Subcutaneous abdominal adipose tissue (tissue), 5 donors: Measurements from ENCODE around the gene LNPEP.

Source experiments
- H3K27ac ChIP-seq: one replicate; pipeline ENCODE4 v1.7.0; 2013; ENCODE audit warnings: low read depth, mild to moderate bottlenecking, inconsistent platforms, low read length, moderate library complexity
- H3K27me3 ChIP-seq, 5 donors: one replicate each; pipeline ENCODE4 v1.7.0; 2013; ENCODE audit warnings: low read length in 5 of 5, inconsistent platforms in 1 of 5; ENCODE audit not compliant: control insufficient read depth in 5 of 5, insufficient read depth in 4 of 5
- H3K36me3 ChIP-seq, 5 donors: one replicate each; pipeline ENCODE4 v1.7.0; 2013; ENCODE audit warnings: low read length in 5 of 5; ENCODE audit not compliant: control insufficient read depth in 5 of 5, insufficient read depth in 5 of 5
- H3K4me1 ChIP-seq, 5 donors: one replicate each; pipeline ENCODE4 v1.7.0; 2013; ENCODE audit warnings: low read length in 5 of 5, mild to moderate bottlenecking in 3 of 5, moderate library complexity in 1 of 5; ENCODE audit not compliant: control insufficient read depth in 5 of 5, insufficient read depth in 5 of 5
- H3K4me3 ChIP-seq, 5 donors: one replicate each; pipeline ENCODE4 v1.7.0; 2013; ENCODE audit warnings: low read length in 5 of 5, low read depth in 1 of 5
- H3K9ac ChIP-seq, 5 donors: one replicate each; pipeline ENCODE4 v1.7.0; 2013; ENCODE audit warnings: low read length in 5 of 5, mild to moderate bottlenecking in 4 of 5, moderate library complexity in 3 of 5
- H3K9me3 ChIP-seq, 5 donors: one replicate each; pipeline ENCODE4 v1.7.0; 2013; ENCODE audit warnings: low read length in 5 of 5; ENCODE audit not compliant: control insufficient read depth in 5 of 5
- donor health status: healthy.
- donor health status: healthy.
- donor health status: healthy.
- donor health status: healthy.
- donor health status: healthy.

Gene LNPEP

DNA sequence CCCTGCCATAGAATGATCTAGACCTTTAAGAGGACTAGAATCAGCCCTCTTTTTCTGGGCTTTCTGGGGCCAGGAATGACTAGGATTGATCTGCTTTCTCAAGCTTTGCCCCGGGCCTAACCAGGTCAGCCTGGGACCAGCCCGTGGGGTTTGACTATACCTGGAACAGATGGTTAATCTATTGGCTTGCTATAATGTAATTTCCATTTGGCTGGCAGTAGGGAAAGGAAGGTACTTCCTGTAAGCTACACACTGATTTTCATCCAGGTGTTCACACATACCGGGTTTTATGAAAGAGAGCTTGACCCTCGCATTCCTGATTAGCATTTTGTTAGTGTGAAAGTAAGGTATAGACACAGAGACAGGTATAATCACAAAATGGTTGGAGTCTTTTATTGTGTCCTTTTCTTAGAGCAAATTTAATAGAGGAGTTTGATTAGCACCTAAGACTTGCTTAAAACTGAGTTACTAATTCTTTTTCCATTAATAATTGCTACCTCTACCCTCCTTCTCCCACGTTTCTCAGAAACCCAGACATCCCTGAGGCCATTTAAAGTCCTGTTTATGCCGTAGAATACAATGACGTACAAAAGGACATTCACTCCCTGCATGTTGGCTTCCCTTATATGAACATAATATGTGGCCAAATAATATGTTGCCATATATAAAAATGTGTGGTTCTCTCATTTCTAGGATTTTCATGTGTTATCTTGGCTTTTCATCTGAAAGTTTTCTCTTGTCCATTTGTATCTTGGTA is 17.3 kb downstream of the LNPEP start:
- Histone ChIP-seq H3K36me3 (no peaks in the 10 kb centered on the region), H3K27me3 (no peaks in the 10 kb centered on the region), H3K9ac (peak overlapping the region in 3 of 5 donors; percentile 2 to 35 (median 26)), H3K4me3 (no peak overlapping the region), H3K4me1 (peaks cover 0 to 32% (median 20%) of the 10 kb centered on the region in 5 donors), H3K27ac (peak overlapping the region; percentile 69), H3K9me3 (no peaks in the 10 kb centered on the region)

DNA sequence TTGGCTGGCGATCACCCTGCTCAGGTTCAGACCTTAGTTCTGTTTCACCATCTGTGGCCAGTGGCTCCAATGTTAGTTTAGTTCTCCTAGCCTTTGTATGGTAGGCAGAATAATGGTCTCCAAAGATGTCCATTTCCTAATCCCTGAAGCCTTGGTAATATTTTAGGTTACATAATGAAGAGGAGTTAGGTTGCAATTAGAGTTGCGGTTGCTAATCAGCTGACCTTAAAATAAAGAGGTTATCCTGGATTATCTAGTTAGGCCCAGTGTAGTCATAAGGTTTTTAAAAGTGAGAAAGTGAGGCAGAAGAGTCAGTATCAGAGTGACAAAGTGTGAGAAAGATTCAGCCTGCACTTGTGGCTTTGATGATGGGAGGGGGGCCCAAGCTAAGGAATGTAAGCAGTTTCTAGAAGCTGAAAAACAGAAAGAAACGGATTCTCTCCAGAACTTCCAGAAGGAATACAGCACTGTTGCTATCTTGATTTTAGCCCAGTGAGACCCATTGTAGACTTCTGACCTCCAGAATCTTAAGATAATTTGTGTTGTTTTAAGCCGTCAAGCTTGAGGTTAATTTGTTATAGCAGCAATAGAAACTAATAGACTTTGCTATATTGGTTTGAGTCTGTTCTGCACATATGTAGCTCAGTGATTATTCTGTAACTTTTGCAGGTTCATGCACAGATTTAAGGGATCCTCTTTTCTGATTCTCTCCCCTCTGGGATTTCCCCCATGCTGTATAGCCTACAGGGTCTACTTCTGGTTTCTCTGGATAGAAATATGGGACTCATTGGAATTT is 21.6 kb downstream of the LNPEP start:
- Histone ChIP-seq H3K9me3 (no peaks in the 10 kb centered on the region), H3K4me1 (peaks cover 0 to 36% (median 25%) of the 10 kb centered on the region in 5 donors), H3K27ac (peak overlapping the region; percentile 45), H3K9ac (no peak overlapping the region), H3K4me3 (no peak overlapping the region), H3K36me3 (no peaks in the 10 kb centered on the region), H3K27me3 (no peaks in the 10 kb centered on the region)

DNA sequence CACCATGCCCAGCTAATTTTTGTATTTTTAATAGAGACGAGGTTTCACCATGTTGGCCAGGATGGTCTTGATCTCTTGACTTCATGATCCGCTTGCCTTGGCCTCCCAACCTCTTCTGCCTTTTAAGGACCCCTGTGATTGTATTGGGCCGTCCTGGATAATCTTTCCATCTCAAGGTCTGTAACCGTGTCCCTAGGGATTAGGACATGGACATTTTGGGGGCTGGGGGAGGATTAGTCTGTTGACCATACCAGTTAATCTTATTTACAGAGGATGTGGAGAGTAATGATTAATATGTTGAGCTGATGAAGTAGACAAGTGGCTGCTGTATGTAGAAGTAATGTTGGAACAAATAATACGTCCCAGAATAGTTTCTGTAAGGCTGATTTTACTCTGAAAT is 23.1 kb downstream of the LNPEP start:
- Histone ChIP-seq H3K9ac (peak overlapping the region in 2 of 5 donors; percentile 62 to 73), H3K9me3 (no peaks in the 10 kb centered on the region), H3K36me3 (no peaks in the 10 kb centered on the region), H3K27ac (peak overlapping the region; percentile 45), H3K27me3 (no peaks in the 10 kb centered on the region), H3K4me3 (peak overlapping the region in 4 of 5 donors; percentile 5 to 67 (median 37)), H3K4me1 (peaks cover 0 to 47% (median 35%) of the 10 kb centered on the region in 5 donors)

DNA sequence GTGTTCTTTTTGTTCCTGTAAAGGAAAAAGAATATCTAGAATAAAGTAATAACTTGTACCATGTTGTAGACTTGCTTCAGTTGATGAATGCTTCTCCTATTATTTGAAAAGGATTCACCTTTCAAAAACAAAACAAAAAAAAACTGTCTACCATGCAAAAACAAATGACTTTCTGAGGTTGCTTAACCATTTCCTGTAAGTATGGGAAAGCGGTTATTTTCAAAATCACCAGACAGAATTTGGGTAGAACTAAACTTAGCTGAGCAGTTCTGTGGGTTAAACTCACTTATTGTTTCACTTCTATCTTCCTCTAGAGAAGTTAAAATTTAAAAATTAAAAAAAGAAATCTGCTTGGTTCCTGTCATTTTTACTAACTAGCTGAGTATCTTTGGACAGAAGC is 25.2 kb downstream of the LNPEP start:
- Histone ChIP-seq H3K4me1 (peaks cover 0 to 47% (median 35%) of the 10 kb centered on the region in 5 donors), H3K4me3 (no peak overlapping the region), H3K36me3 (no peaks in the 10 kb centered on the region), H3K27me3 (no peaks in the 10 kb centered on the region), H3K27ac (no peak overlapping the region), H3K9ac (peak overlapping the region in 1 of 5 donors; percentile 24), H3K9me3 (no peaks in the 10 kb centered on the region)

DNA sequence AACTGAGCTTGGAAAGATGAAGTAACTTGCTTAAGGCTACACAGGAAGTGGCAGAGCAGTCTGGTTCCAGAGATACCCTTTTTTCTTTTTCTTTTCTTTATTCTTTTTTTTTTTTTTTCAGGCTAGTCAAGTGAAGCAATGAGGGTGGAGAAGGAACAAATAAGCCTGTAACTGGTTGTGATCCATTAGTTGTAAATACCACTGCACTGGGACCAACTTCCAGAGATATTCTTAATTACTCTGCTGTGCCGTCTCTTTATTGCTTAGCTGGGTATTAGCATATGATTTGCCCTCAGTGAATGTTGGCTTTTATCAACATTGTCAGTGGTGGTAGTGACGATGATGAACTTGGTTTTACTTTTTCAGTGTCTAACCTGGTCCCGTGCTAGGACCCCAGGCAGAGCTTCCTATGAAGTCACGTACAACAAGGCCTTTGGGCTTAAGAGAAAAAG is 26.7 kb downstream of the LNPEP start:
- Histone ChIP-seq H3K4me3 (no peak overlapping the region), H3K27me3 (no peaks in the 10 kb centered on the region), H3K27ac (peak overlapping the region; percentile 81), H3K9me3 (no peaks in the 10 kb centered on the region), H3K4me1 (peaks cover 0 to 48% (median 32%) of the 10 kb centered on the region in 5 donors), H3K36me3 (no peaks in the 10 kb centered on the region), H3K9ac (peak overlapping the region in 1 of 5 donors; percentile 29)

DNA sequence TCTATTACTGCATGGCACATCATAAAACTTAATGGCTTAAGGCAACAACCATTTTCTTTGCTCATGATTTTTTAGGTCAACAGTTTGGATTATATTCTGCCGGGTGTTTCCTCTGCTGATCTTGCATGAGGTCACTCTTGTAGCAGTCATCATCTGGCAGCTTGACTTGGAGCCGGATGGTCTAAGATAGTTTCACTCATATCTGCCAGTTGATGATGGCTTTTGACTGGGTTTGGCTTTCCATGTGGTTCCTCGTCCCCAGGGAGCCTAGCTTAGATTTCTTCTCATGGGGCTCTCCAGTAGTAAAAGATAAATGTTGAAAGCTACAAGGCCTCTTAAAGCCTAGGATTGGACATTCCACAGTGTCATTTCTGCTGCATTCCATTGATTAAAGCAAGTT is 27.4 kb downstream of the LNPEP start:
- peak overlapping the region; percentile 81 for H3K27ac ChIP-seq
- H3K4me1 ChIP-seq = peaks cover 3 to 49% (median 32%) of the 10 kb centered on the region in 5 donors
- no peaks in the 10 kb centered on the region for H3K9me3 ChIP-seq
- H3K36me3 ChIP-seq = no peaks in the 10 kb centered on the region
- H3K27me3 ChIP-seq = no peaks in the 10 kb centered on the region
- H3K4me3 ChIP-seq = no peak overlapping the region
- peak overlapping the region in 1 of 5 donors; percentile 29 for H3K9ac ChIP-seq

DNA sequence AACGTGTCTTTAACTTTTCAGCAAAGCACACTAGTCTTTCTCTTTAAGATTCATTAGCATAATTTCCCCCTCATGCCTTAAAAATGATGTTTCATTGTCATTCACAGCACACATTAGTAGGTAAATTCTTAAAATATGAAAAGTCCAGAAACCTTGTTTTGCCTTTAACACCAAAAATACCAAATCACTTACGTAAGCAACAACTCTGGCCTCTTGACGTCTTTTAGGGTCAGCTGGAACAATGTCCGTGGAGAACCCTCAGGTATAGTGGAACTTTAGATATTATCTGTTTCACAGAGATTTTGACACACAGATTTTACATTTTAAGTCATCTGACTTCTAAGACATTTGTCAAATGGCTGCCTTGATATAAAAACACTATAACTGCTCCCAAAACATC is 30.9 kb downstream of the LNPEP start:
- H3K27ac ChIP-seq = peak overlapping the region; percentile 86
- no peaks in the 10 kb centered on the region for H3K36me3 ChIP-seq
- peaks cover 3 to 44% (median 38%) of the 10 kb centered on the region in 5 donors for H3K4me1 ChIP-seq
- H3K9me3 ChIP-seq = no peaks in the 10 kb centered on the region
- H3K4me3 ChIP-seq = no peak overlapping the region
- H3K9ac ChIP-seq = peak overlapping the region in 1 of 5 donors; percentile 24
- no peaks in the 10 kb centered on the region for H3K27me3 ChIP-seq

DNA sequence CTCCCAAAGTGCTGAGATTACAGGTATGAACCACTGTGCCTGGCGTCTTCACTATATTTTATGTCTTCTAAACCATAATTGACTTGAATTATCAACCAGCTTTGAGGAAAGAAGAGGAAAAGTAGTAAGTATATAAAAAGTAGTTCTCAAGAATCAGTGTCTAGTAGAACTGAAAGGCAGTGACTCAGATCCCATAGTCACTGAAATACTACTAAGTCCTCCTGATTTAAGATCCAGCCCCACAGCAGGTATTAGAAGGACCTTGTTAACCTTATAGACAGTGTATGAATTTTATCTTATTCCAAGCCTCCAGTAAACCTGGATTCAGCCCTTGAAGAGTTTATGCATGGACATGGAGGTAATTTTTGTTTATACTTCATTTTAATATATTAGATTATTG is 31.5 kb downstream of the LNPEP start:
- Histone ChIP-seq H3K4me1 (peaks cover 3 to 41% (median 35%) of the 10 kb centered on the region in 5 donors), H3K9me3 (no peaks in the 10 kb centered on the region), H3K27me3 (no peaks in the 10 kb centered on the region), H3K36me3 (no peaks in the 10 kb centered on the region), H3K9ac (peak overlapping the region in 2 of 5 donors; percentile 10 to 24), H3K4me3 (no peak overlapping the region), H3K27ac (peak overlapping the region; percentile 86)

DNA sequence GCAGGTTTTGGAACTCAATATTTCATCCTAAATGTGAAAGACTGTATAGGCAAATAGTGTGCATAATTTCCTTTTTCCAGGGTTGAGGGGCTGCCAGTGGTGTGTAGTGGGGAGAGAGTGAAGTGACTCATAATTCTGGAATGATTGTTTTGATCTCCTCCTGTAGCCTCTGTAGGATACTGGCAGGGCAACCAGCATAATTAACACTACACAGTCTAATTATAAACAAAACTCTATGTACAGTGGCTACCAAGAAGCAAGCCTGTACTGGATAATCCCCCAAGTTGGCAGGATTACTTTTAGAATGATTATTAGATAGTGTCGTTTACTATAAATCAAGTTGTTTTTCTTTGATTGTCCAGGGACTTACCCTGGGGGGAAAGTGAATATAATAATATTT is 32.2 kb downstream of the LNPEP start:
- H3K4me1 ChIP-seq = peaks cover 3 to 38% (median 30%) of the 10 kb centered on the region in 5 donors

DNA sequence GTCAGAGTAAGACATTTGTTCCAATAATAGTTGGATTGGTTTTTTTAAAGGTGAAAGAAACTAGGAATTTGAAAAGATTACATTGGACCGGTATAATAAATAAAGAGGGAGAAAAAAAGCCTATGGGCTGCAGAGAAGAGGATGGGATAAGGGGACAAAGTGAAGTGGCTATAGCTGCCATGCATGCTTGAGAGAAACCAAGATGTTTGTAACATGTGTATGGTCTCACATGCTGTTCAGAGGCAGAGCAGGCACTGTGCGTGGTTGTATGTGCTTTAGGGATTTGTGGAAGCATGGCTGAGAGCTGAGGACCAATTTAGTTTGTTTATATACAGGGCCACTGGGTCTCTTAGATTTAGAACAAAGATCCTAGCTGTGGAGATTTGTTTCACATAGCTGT is 32.7 kb downstream of the LNPEP start:
- H3K27me3 ChIP-seq = no peaks in the 10 kb centered on the region
- H3K4me3 ChIP-seq = no peak overlapping the region
- H3K9me3 ChIP-seq = no peaks in the 10 kb centered on the region
- peaks cover 3 to 33% (median 25%) of the 10 kb centered on the region in 5 donors for H3K4me1 ChIP-seq
- H3K27ac ChIP-seq = peak overlapping the region; percentile 86
- H3K9ac ChIP-seq = peak overlapping the region in 3 of 5 donors; percentile 26 to 60 (median 26)
- H3K36me3 ChIP-seq = no peaks in the 10 kb centered on the region

More for the DNA sequence above, 32.2 kb downstream of the LNPEP start:
- no peaks in the 10 kb centered on the region for H3K36me3 ChIP-seq
- no peaks in the 10 kb centered on the region for H3K27me3 ChIP-seq
- no peak overlapping the region for H3K4me3 ChIP-seq
- no peaks in the 10 kb centered on the region for H3K9me3 ChIP-seq
- H3K27ac ChIP-seq = peak overlapping the region; percentile 86
- peak overlapping the region in 1 of 5 donors; percentile 26 for H3K9ac ChIP-seq
